HepG2 (cell line): ENCODE results near the gene PGC. TPM values are rescaled to one million over a fixed set of nuclear protein-coding genes. Genes with fewer than 3 reads are reported as not detected.

Experiments used
- CHCHD3 ChIP-seq: sonication (generic); formaldehyde crosslinking; IDR thresholded peaks from 2 replicates; pipeline ENCODE4 v1.8.0; 2022; ENCODE audit warnings: mild to moderate bottlenecking, missing genetic modification reagents, moderate library complexity
- DR1 ChIP-seq: sonication (generic); formaldehyde crosslinking; IDR thresholded peaks from 2 replicates; pipeline ENCODE4 v1.8.0; 2021; ENCODE audit warnings: mild to moderate bottlenecking, missing genetic modification reagents, inconsistent platforms
- HNF4A ChIP-seq: sonication (generic); formaldehyde crosslinking; IDR thresholded peaks from 2 replicates; pipeline ENCODE4 v1.4.0; 2020; ENCODE audit warnings: missing genetic modification reagents
- KDM2A ChIP-seq: sonication (generic); formaldehyde crosslinking; IDR thresholded peaks from 2 replicates; pipeline ENCODE4 v1.4.0; 2020; ENCODE audit warnings: low read depth, missing genetic modification reagents, borderline replicate concordance
- KLF11 ChIP-seq: IDR thresholded peaks from 2 replicates; pipeline ENCODE4 v1.6.1; 2016; ENCODE audit warnings: missing compliant biosample characterization
- KLF13 ChIP-seq: sonication (generic); formaldehyde crosslinking; IDR thresholded peaks from 2 replicates; pipeline ENCODE4 v1.4.0; 2020; ENCODE audit warnings: mild to moderate bottlenecking, missing genetic modification reagents
- MAFF ChIP-seq: IDR thresholded peaks from 2 replicates; pipeline ENCODE4 v1.6.1; 2011; ENCODE audit warnings: low read depth, low read length, improper control_type of control experiment
- MAFK ChIP-seq, 2 experiments: IDR thresholded peaks in 1 of 2; conservative IDR thresholded peaks in 1 of 2; 2 replicates each; pipeline ENCODE4 v1.6.1; 2011; ENCODE audit warnings: improper control_type of control experiment in 2 of 2, low read length in 2 of 2
- NR2F6 ChIP-seq, 2 experiments: IDR thresholded peaks; 2 replicates each; pipeline ENCODE4 v1.6.1; 2016; ENCODE audit warnings: antibody characterized with exemption in 1 of 2, mild to moderate bottlenecking in 1 of 2
- PAX8 ChIP-seq: sonication (generic); formaldehyde crosslinking; IDR thresholded peaks from 2 replicates; pipeline ENCODE4 v1.8.0; 2022; ENCODE audit warnings: mild to moderate bottlenecking, missing genetic modification reagents, borderline replicate concordance
- POLR2AphosphoS2 ChIP-seq: IDR thresholded peaks from 2 replicates; pipeline ENCODE4 v1.6.1; 2011; ENCODE audit warnings: low read depth, low read length, improper control_type of control experiment
- PRMT3 ChIP-seq: sonication (generic); formaldehyde crosslinking; IDR thresholded peaks from 2 replicates; pipeline ENCODE4 v1.8.1; 2022; ENCODE audit warnings: low read depth, mild to moderate bottlenecking, moderate library complexity, missing genetic modification reagents, borderline replicate concordance
- RFXANK ChIP-seq: IDR thresholded peaks from 2 replicates; pipeline ENCODE4 v1.6.1; 2016
- SAP130 ChIP-seq: IDR thresholded peaks from 2 replicates; pipeline ENCODE4 v1.6.1; 2016; ENCODE audit warnings: low read depth
- YY1 ChIP-seq: IDR thresholded peaks from 2 replicates; pipeline ENCODE4 v1.6.1; 2011; ENCODE audit warnings: low read length, low read depth, moderate library complexity, mild to moderate bottlenecking; ENCODE audit not compliant: insufficient read depth, insufficient replicate concordance
- ZBTB42 ChIP-seq: sonication (generic); formaldehyde crosslinking; IDR thresholded peaks from 2 replicates; pipeline ENCODE4 v1.5.0; 2020; ENCODE audit warnings: mild to moderate bottlenecking, missing genetic modification reagents
- ZNF335 ChIP-seq: sonication (generic); formaldehyde crosslinking; IDR thresholded peaks from 2 replicates; pipeline ENCODE4 v1.4.0; 2020; ENCODE audit warnings: missing genetic modification reagents
- ZNF570 ChIP-seq: sonication (generic); formaldehyde crosslinking; IDR thresholded peaks from 2 replicates; pipeline ENCODE4 v1.4.0; 2020; ENCODE audit warnings: mild to moderate bottlenecking, missing genetic modification reagents, borderline replicate concordance
- ZNF782 ChIP-seq: sonication (generic); formaldehyde crosslinking; IDR thresholded peaks from 2 replicates; pipeline ENCODE4 v1.4.0; 2020; ENCODE audit warnings: missing genetic modification reagents, mild to moderate bottlenecking, borderline replicate concordance
- ZNF841 ChIP-seq: sonication (generic); formaldehyde crosslinking; IDR thresholded peaks from 2 replicates; pipeline ENCODE4 v1.8.1; 2023; ENCODE audit warnings: missing genetic modification reagents, borderline replicate concordance
- polyA plus RNA-seq, 8 experiments: library from polyadenylated mRNA; depleted of rRNA in 3 of 8; stranded (reverse) in 7 of 8; unstranded in 1 of 8; fragments of >200 nt; fragmentation: Illumina TruSeq in 4 of 8; extraction: Trizol in 4 of 8; gene quantifications; 2 replicates each; pipeline versions ENCODE4 v1.2.1 to v1.2.3, GENCODE V29; 2011 to 2016; ENCODE audit warnings: low read depth in 4 of 8, missing spikeins in 1 of 8, mixed read lengths in 1 of 8; ENCODE audit not compliant: insufficient read depth in 1 of 8
- total RNA-seq, 5 experiments: library from RNA; depleted of rRNA; stranded (reverse); fragments of >200 nt; fragmentation: Illumina TruSeq; extraction: Trizol; gene quantifications; 2 replicates each; pipeline ENCODE4 v1.2.3, GENCODE V29; 2016; ENCODE audit warnings: low read depth in 1 of 5
- TF ChIP-seq, protein P1 (sequence below): sonication (generic); formaldehyde crosslinking; IDR thresholded peaks from 2 replicates; pipeline ENCODE4 v1.4.0; 2020; ENCODE audit warnings: mild to moderate bottlenecking, missing genetic modification reagents, borderline replicate concordance
- TF ChIP-seq, protein P2 (sequence below): sonication (generic); formaldehyde crosslinking; IDR thresholded peaks from 2 replicates; pipeline ENCODE4 v1.4.0; 2020; ENCODE audit warnings: mild to moderate bottlenecking, low read depth, missing genetic modification reagents
- TF ChIP-seq, protein P3 (sequence below): sonication (generic); formaldehyde crosslinking; IDR thresholded peaks from 2 replicates; pipeline ENCODE4 v1.8.1; 2023; ENCODE audit warnings: mild to moderate bottlenecking, inconsistent platforms, moderate library complexity, missing genetic modification reagents, borderline replicate concordance

The PGC gene
- total and polyA plus RNA-seq, 2 of the 13 experiments (the other 11 are each of a cell fraction or from before 2014, with no cell fraction given) = 426 to 502 TPM

DNA sequence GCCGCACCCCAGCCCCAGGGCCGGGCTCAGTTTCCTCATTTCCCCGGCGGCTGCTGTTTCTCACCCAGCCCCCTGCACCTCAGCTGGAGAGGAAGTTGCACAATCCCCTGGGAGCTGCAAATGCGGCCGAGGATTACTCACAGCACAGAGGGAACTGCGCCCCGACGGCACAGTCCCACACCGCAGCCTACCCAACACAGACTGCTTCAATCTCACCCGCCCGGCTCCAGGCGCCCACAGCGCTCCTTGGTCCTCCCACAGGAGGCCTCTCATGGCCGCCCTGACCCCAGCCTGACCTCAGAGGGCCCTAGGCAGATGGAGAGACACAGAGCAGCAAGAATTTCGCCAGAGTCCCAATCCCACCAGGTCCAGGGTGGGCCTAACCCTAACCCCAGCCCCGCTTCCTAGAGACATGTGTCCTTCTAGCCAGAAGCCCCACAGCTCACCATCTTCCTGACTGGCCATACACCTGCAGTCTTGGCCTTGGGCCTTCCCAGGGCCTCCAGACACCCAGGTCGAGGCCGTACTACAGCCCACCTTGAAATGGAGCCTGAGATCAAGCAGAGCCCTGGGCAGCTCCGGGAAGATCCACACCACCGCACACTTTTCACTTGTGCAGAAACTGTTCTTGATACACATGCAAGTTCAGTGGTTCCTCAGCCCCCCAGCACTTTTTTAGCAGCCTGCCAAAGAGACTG lies 23.5 kb downstream of the PGC start (continued):
- peak; percentile 34; the same call in 1 of the 2 replicates for TF ChIP-seq HNF4A (CRISPR knock-in tag)
- TF ChIP-seq PAX8 (CRISPR knock-in tag) = no peak
- no peak for TF ChIP-seq ZNF782 (CRISPR knock-in tag)
- TF ChIP-seq PRMT3 (CRISPR knock-in tag) = no peak
- TF ChIP-seq KLF13 = no peak
- TF ChIP-seq DR1 (CRISPR knock-in tag) = peak; percentile 57; the same call in 1 of the 2 replicates
- no peak for TF ChIP-seq MAFF
- no peak for TF ChIP-seq RFXANK (CRISPR knock-in tag)
- TF ChIP-seq, protein P1, sequence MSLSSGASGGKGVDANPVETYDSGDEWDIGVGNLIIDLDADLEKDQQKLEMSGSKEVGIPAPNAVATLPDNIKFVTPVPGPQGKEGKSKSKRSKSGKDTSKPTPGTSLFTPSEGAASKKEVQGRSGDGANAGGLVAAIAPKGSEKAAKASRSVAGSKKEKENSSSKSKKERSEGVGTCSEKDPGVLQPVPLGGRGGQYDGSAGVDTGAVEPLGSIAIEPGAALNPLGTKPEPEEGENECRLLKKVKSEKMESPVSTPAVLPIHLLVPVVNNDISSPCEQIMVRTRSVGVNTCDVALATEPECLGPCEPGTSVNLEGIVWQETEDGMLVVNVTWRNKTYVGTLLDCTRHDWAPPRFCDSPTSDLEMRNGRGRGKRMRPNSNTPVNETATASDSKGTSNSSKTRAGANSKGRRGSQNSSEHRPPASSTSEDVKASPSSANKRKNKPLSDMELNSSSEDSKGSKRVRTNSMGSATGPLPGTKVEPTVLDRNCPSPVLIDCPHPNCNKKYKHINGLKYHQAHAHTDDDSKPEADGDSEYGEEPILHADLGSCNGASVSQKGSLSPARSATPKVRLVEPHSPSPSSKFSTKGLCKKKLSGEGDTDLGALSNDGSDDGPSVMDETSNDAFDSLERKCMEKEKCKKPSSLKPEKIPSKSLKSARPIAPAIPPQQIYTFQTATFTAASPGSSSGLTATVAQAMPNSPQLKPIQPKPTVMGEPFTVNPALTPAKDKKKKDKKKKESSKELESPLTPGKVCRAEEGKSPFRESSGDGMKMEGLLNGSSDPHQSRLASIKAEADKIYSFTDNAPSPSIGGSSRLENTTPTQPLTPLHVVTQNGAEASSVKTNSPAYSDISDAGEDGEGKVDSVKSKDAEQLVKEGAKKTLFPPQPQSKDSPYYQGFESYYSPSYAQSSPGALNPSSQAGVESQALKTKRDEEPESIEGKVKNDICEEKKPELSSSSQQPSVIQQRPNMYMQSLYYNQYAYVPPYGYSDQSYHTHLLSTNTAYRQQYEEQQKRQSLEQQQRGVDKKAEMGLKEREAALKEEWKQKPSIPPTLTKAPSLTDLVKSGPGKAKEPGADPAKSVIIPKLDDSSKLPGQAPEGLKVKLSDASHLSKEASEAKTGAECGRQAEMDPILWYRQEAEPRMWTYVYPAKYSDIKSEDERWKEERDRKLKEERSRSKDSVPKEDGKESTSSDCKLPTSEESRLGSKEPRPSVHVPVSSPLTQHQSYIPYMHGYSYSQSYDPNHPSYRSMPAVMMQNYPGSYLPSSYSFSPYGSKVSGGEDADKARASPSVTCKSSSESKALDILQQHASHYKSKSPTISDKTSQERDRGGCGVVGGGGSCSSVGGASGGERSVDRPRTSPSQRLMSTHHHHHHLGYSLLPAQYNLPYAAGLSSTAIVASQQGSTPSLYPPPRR (CRISPR knock-in tag) = peak; percentile 45; the same call in 1 of the 2 replicates
- TF ChIP-seq YY1 = peak; percentile 41
- TF ChIP-seq ZNF335 (CRISPR knock-in tag) = no peak
- TF ChIP-seq POLR2AphosphoS2 = no peak
- no peak for TF ChIP-seq CHCHD3
- TF ChIP-seq, protein P2, sequence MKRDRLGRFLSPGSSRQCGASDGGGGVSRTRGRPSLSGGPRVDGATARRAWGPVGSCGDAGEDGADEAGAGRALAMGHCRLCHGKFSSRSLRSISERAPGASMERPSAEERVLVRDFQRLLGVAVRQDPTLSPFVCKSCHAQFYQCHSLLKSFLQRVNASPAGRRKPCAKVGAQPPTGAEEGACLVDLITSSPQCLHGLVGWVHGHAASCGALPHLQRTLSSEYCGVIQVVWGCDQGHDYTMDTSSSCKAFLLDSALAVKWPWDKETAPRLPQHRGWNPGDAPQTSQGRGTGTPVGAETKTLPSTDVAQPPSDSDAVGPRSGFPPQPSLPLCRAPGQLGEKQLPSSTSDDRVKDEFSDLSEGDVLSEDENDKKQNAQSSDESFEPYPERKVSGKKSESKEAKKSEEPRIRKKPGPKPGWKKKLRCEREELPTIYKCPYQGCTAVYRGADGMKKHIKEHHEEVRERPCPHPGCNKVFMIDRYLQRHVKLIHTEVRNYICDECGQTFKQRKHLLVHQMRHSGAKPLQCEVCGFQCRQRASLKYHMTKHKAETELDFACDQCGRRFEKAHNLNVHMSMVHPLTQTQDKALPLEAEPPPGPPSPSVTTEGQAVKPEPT = no peak
- peak; percentile 58; the same call in 1 of the 2 replicates for TF ChIP-seq KDM2A (CRISPR knock-in tag)
- TF ChIP-seq MAFK (conservative IDR thresholded peaks at IDR 0.05 in 1 of 2, IDR thresholded peaks at IDR 0.05 in 1 of 2; ENCODE audit: low read length in 2 of 2) = no peak
- no peak for TF ChIP-seq ZNF841 (CRISPR knock-in tag)
- no peak for TF ChIP-seq ZBTB42 (CRISPR knock-in tag)
- TF ChIP-seq KLF11 (CRISPR knock-in tag) = no peak
- peak; percentile 24; the same call in 1 of the 2 replicates for TF ChIP-seq NR2F6 (IDR thresholded peaks at IDR 0.05)
- TF ChIP-seq NR2F6 (CRISPR knock-in tag; IDR thresholded peaks at IDR 0.05) = peak; percentile 64
- TF ChIP-seq ZNF570 = no peak
- TF ChIP-seq, protein P3, sequence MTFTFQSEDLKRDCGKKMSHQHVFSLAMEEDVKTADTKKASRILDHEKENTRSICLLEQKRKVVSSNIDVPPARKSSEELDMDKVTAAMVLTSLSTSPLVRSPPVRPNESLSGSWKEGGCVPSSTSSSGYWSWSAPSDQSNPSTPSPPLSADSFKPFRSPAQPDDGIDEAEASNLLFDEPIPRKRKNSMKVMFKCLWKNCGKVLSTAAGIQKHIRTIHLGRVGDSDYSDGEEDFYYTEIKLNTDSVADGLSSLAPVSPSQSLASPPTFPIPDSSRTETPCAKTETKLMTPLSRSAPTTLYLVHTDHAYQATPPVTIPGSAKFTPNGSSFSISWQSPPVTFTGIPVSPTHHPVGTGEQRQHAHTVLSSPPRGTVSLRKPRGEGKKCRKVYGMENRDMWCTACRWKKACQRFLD (CRISPR knock-in tag) = no peak
- TF ChIP-seq SAP130 = peak; percentile 83
